ENCODE results near the gene ORAI2.
"Not testable (repeated sequence)": the region's sequence is repeated elsewhere in the genome, so short reads cannot be mapped to it uniquely, and the experiment has no call there.

Gene ORAI2

DNA sequence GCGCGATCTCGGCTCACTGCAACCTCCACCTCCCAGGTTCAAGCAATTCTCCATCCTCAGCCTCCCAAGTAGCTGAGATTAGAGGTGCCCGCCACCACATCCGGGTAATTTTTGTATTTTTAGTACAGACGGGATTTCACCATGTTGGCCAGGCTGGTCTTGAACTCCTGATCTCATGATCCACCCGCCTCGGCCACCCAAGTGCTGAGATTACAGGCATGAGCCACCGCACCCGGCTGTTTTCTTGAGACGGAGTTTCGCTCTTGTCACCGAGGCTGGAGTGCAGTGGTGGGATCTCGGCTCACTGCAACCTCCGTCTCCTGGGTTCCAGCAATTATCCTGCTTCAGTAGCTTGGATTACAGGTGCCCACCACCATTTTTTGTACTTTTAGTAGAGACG lies 64.9 kb downstream of the ORAI2 start:
- not testable (repeated sequence) for DNase-seq (ENCODE audit: low read depth in 2 of 2)

DNA sequence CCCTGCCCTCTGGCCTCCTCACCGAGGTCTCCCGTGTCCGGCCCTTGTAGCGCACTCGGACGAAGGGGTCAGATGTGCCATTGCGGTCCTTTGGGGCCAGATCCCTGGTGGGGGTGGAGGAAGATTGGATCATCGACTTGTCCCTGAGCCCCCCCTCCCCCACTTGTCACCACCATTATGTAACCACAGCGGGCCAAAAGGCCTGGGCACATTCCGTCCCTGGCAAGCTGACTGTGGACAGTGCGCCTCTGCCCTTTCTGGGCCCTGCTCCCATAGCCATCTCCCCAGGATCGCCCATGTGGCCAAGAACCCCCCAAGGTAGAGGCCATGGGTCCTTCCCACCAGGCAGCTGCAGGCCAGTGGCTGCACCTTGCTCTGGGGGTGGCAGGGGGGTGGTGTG lies 69.8 kb downstream of the ORAI2 start:
- not testable (repeated sequence) for DNase-seq (ENCODE audit: low read depth in 2 of 2)

DNA sequence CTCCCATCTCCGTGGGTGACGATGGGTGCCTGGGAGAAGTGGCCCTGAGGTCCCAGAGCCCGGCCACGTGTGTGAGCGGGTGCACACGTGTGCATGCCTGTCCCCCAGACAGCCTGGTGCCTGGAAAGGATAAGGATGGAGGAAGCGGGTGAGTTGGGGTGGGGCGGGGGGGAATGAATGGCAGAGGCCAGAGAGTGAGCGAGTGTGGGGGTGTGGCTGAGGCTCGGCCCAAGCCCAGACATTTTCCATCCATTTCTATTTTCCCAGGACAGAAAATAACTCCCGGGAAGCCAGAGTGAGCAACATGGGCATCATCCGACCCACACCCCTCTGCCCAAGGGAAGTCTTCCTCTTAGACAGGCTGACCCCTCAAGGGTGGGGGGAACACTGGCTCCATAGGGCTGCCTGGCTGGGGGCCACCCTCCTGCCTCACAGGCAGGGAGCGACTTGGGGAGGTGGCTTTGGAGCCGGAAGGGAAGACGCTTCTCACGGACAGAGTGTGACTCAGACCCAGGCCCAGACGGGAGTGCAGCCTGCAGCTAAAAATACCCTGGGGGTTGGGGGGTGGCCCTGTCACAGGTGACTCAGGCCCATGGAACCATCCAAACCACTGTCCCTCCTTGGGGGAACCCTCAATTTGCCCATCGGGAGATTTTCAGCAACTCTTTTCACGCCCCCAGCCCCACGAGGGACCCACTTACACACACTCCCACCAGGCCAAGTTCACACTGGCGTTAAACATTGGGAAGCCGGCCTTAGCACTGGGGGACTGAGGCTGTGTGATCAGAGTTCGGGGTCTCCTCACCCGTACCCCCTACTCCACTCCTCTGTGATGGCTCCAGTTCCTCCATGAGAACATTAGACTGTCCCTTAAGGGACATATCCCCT lies 72.2 kb downstream of the ORAI2 start:
- not testable (repeated sequence) for DNase-seq (ENCODE audit: low read depth in 2 of 2)
